ENCODE results near the gene ZHX3. TPM values are rescaled to one million over a fixed set of nuclear protein-coding genes. Genes with fewer than 3 reads are reported as not detected.

ZHX3 gene
- polyA plus RNA-seq, 3 donors: 0.58 to 3.2 (median 1.1) TPM

GRCh38 chr20:41273445-41273844 lies 44.1 kb downstream of the ZHX3 start:
- Mint-ChIP-seq H3K9me3 (no peaks in the 10 kb centered on the region), H3K4me1 (peaks cover 4% of the 10 kb centered on the region), H3K27me3 (ENCODE audit: low read depth in 3 of 3) (peaks cover 0 to 2% (median 1%) of the 10 kb centered on the region in 3 donors), H3K36me3 (peaks cover 0 to 5% of the 10 kb centered on the region in 2 donors), H3K4me3 (no peak overlapping the region), H3K27ac (no peak overlapping the region)
- Histone ChIP-seq H2AFZ (ENCODE audit: insufficient read depth, low read depth, low read length, poor library complexity, severe bottlenecking) (no peak overlapping the region), H3K9me3 (replicated peaks in 1 of 2; ENCODE audit: control insufficient read depth in 1 of 2, insufficient read depth in 1 of 2, low read length in 2 of 2) (no peaks in the 10 kb centered on the region), H4K20me1 (ENCODE audit: insufficient read depth, low read length) (no peaks in the 10 kb centered on the region), H3K36me3 (replicated peaks in 1 of 2; ENCODE audit: control insufficient read depth in 1 of 2, insufficient read depth in 2 of 2, low read length in 2 of 2) (no peaks in the 10 kb centered on the region), H3K27ac (ENCODE audit: low read depth in 1 of 2, low read length in 2 of 2) (no peak overlapping the region), H3K4me1 (ENCODE audit: control insufficient read depth in 1 of 2, insufficient read depth in 2 of 2, low read length in 2 of 2) (no peaks in the 10 kb centered on the region), H3K79me2 (ENCODE audit: insufficient read depth, low read length) (no peaks in the 10 kb centered on the region), H3K27me3 (ENCODE audit: control insufficient read depth in 2 of 2, insufficient read depth in 2 of 2, low read length in 2 of 2) (no peaks in the 10 kb centered on the region), H3K9ac (ENCODE audit: insufficient read depth, low read length, poor library complexity, severe bottlenecking) (no peak overlapping the region), H3K4me3 (replicated peaks in 1 of 3; ENCODE audit: low read depth in 2 of 3, low read length in 3 of 3) (no peak overlapping the region), H3K4me2 (replicated peaks; ENCODE audit: extremely low read depth, low read length, poor library complexity, severe bottlenecking) (no peak overlapping the region)
- intact Hi-C loops (cut with micrococcal nuclease): no loop called here
- TF ChIP-seq CTCF (IDR thresholded peaks at IDR 0.05): no peak
- DNase-seq: no peak

- no peaks in the 10 kb centered on the region for H3K9me3 Mint-ChIP-seq
- H3K9ac ChIP-seq (ENCODE audit: insufficient read depth, low read length, poor library complexity, severe bottlenecking): no peak overlapping the region
- no peak overlapping the region for H3K4me3 ChIP-seq (replicated peaks in 1 of 3; ENCODE audit: low read depth in 2 of 3, low read length in 3 of 3)
- peaks cover 4% of the 10 kb centered on the region for H3K4me1 Mint-ChIP-seq
- no peak overlapping the region for H3K27ac Mint-ChIP-seq
- H3K4me2 ChIP-seq (replicated peaks; ENCODE audit: extremely low read depth, low read length, poor library complexity, severe bottlenecking): no peak overlapping the region
- no peak overlapping the region for H3K27ac ChIP-seq (ENCODE audit: low read depth in 1 of 2, low read length in 2 of 2)
- WGBS (ENCODE audit: insufficient coverage): 80% methylated on average over 1 of the region's 1 CpG
- H3K27me3 ChIP-seq (ENCODE audit: control insufficient read depth in 2 of 2, insufficient read depth in 2 of 2, low read length in 2 of 2): no peaks in the 10 kb centered on the region
- H3K9me3 ChIP-seq (replicated peaks in 1 of 2; ENCODE audit: control insufficient read depth in 1 of 2, insufficient read depth in 1 of 2, low read length in 2 of 2): no peaks in the 10 kb centered on the region
- no peak for TF ChIP-seq CTCF (IDR thresholded peaks at IDR 0.05)
- H3K79me2 ChIP-seq (ENCODE audit: insufficient read depth, low read length): no peaks in the 10 kb centered on the region
- no peaks in the 10 kb centered on the region for H3K36me3 ChIP-seq (replicated peaks in 1 of 2; ENCODE audit: control insufficient read depth in 1 of 2, insufficient read depth in 2 of 2, low read length in 2 of 2)
- no peaks in the 10 kb centered on the region for H4K20me1 ChIP-seq (ENCODE audit: insufficient read depth, low read length)
- H3K27me3 Mint-ChIP-seq (ENCODE audit: low read depth in 3 of 3): peaks cover 0 to 2% (median 1%) of the 10 kb centered on the region in 3 donors
- H2AFZ ChIP-seq (ENCODE audit: insufficient read depth, low read depth, low read length, poor library complexity, severe bottlenecking): no peak overlapping the region
- intact Hi-C loops (cut with micrococcal nuclease): no loop called here
- H3K4me1 ChIP-seq (ENCODE audit: control insufficient read depth in 1 of 2, insufficient read depth in 2 of 2, low read length in 2 of 2): no peaks in the 10 kb centered on the region
- H3K4me3 Mint-ChIP-seq: no peak overlapping the region
- H3K36me3 Mint-ChIP-seq: peaks cover 5 to 13% of the 10 kb centered on the region in 2 donors
- DNase-seq: no peak
Observed at GRCh38 chr20:41272339-41272738, 45.2 kb downstream of the ZHX3 start.

Measured in CD14-positive monocyte (primary cell).